H1 (cell line): Measurements from ENCODE around the gene ZNF652.

Source experiments
- ASH2L ChIP-seq: fragments of 200-600, 300-600 bp; sonication (generic); IDR thresholded peaks from one replicate; pipeline ENCODE4 v1.7.1; 2017; ENCODE audit warnings: low read length
- CHD1 ChIP-seq: IDR thresholded peaks from 2 replicates; pipeline ENCODE4 v1.6.1; 2012; ENCODE audit warnings: low read depth, low read length, improper control_type of control experiment
- CTCF ChIP-seq, 3 experiments: IDR thresholded peaks; 1 replicate in 2 of 3; 2 replicates in 1 of 3; pipeline versions ENCODE4 v1.5.1 to v1.6.1; 2011; ENCODE audit warnings: low read length in 3 of 3, mild to moderate bottlenecking in 3 of 3, inconsistent platforms in 2 of 3, low read depth in 1 of 3, moderate library complexity in 1 of 3; ENCODE audit not compliant: insufficient read depth in 1 of 3; ENCODE audit errors: control extremely low read depth in 1 of 3
- E2F6 ChIP-seq: IDR thresholded peaks from 2 replicates; pipeline ENCODE4 v1.6.1; 2012; ENCODE audit warnings: inconsistent platforms
- EP300 ChIP-seq, 2 experiments: IDR thresholded peaks; 1 replicate in 1 of 2; 2 replicates in 1 of 2; pipeline ENCODE4 v1.6.1; 2011 to 2012; ENCODE audit warnings: low read depth in 2 of 2, low read length in 2 of 2, mild to moderate bottlenecking in 2 of 2, borderline replicate concordance in 1 of 2, inconsistent platforms in 1 of 2, moderate library complexity in 1 of 2
- EZH2 ChIP-seq: fragments of 200-600 bp; sonication (generic); IDR thresholded peaks from 2 replicates; pipeline ENCODE4 v1.7.1; 2012; ENCODE audit warnings: low read depth, mild to moderate bottlenecking, moderate library complexity, low read length, inconsistent platforms; ENCODE audit not compliant: severe bottlenecking
- GTF2F1 ChIP-seq: IDR thresholded peaks from 2 replicates; pipeline ENCODE4 v1.6.1; 2012; ENCODE audit warnings: low read depth, low read length, improper control_type of control experiment, borderline replicate concordance
- HDAC6 ChIP-seq: IDR thresholded peaks from one replicate; pipeline ENCODE4 v1.7.1; 2012; ENCODE audit warnings: low read depth, mild to moderate bottlenecking, inconsistent platforms, low read length, moderate library complexity
- JUND ChIP-seq: IDR thresholded peaks from 2 replicates; pipeline ENCODE4 v1.6.1; 2011; ENCODE audit warnings: mild to moderate bottlenecking, improper control_type of control experiment, low read length
- POLR2A ChIP-seq, 2 experiments: IDR thresholded peaks; 1 replicate in 1 of 2; 2 replicates in 1 of 2; pipeline ENCODE4 v1.6.1; 2011; ENCODE audit warnings: low read depth in 2 of 2, low read length in 2 of 2, mild to moderate bottlenecking in 2 of 2; ENCODE audit errors: control extremely low read depth in 1 of 2
- TBP ChIP-seq: IDR thresholded peaks from 2 replicates; pipeline ENCODE4 v1.6.1; 2011; ENCODE audit warnings: low read depth, low read length, improper control_type of control experiment
- TEAD4 ChIP-seq: IDR thresholded peaks from 2 replicates; pipeline ENCODE4 v1.6.1; 2012; ENCODE audit warnings: low read depth, low read length, inconsistent platforms, mixed read lengths
- USF2 ChIP-seq: IDR thresholded peaks from 2 replicates; pipeline ENCODE4 v1.6.1; 2011; ENCODE audit warnings: low read length, improper control_type of control experiment
- ZNF274 ChIP-seq: IDR thresholded peaks from 2 replicates; pipeline ENCODE4 v1.7.0; 2012; ENCODE audit warnings: low read length, borderline replicate concordance; ENCODE audit errors: extremely low read depth

GRCh38 chr17:49364119-49364518 lies 2.1 kb upstream of the ZNF652 start:
- no peak for TF ChIP-seq GTF2F1
- no peak for TF ChIP-seq CTCF (IDR thresholded peaks at IDR 0.05; ENCODE audit: control extremely low read depth in 1 of 3, insufficient read depth in 1 of 3, low read depth in 1 of 3, low read length in 3 of 3)
- TF ChIP-seq TEAD4 = no peak
- no peak for TF ChIP-seq JUND
- no peak for TF ChIP-seq EP300 (IDR thresholded peaks at IDR 0.05; ENCODE audit: borderline replicate concordance in 1 of 2, low read depth in 2 of 2, low read length in 2 of 2)
- TF ChIP-seq ZNF274 = no peak
- no peak for TF ChIP-seq POLR2A (IDR thresholded peaks at IDR 0.05; ENCODE audit: control extremely low read depth in 1 of 2, low read depth in 2 of 2, low read length in 2 of 2)
- TF ChIP-seq TBP = no peak
- TF ChIP-seq CHD1 = no peak
- no peak for TF ChIP-seq E2F6
- no peak for TF ChIP-seq EZH2
- no peak for TF ChIP-seq HDAC6
- TF ChIP-seq ASH2L = no peak
- TF ChIP-seq USF2 = no peak
